Measurements from ENCODE around the gene MFAP3.
"Not testable (repeated sequence)": the region's sequence is repeated elsewhere in the genome, so short reads cannot be mapped to it uniquely, and the experiment has no call there.

MFAP3 gene

GRCh38 chr5:154038707-154039457, at the start of gene MFAP3, which contains the start of gene FAM114A2:
Gene MFAP3, plus strand, starts transcription at chr5:154038967. Its CDS starts 10,756 bp downstream, at chr5:154049723.
Gene FAM114A2, minus strand, starts transcription at chr5:154038910. Its CDS starts 3,957 bp downstream, at chr5:154034953.
- H3K4me1 Mint-ChIP-seq (ENCODE audit: low read depth): peaks cover 31% of the 10 kb centered on the region
- peak within 1 kb of the TSS; percentile 85 for H3K27ac Mint-ChIP-seq
- H3K36me3 Mint-ChIP-seq (ENCODE audit: low read depth): peaks cover 9% of the 10 kb centered on the region
- H3K4me3 Mint-ChIP-seq: peak within 1 kb of the TSS; percentile 94
- no peaks in the 10 kb centered on the region for H3K9me3 Mint-ChIP-seq
- no peaks in the 10 kb centered on the region for H3K27me3 Mint-ChIP-seq (ENCODE audit: low read depth)

- no peaks in the 10 kb centered on the region for H3K27me3 Mint-ChIP-seq (ENCODE audit: low read depth)
- H3K4me3 Mint-ChIP-seq: no peak overlapping the region
- no peaks in the 10 kb centered on the region for H3K9me3 Mint-ChIP-seq
- no peak overlapping the region for H3K27ac Mint-ChIP-seq
- no peaks in the 10 kb centered on the region for H3K4me1 Mint-ChIP-seq (ENCODE audit: low read depth)
- peaks cover 8% of the 10 kb centered on the region for H3K36me3 Mint-ChIP-seq (ENCODE audit: low read depth)
Observed at GRCh38 chr5:153991168-153991567, 47.6 kb upstream of the MFAP3 start.

- no peaks in the 10 kb centered on the region for H3K4me1 Mint-ChIP-seq (ENCODE audit: low read depth)
- H3K4me3 Mint-ChIP-seq: no peak overlapping the region
- no peaks in the 10 kb centered on the region for H3K9me3 Mint-ChIP-seq
- no peaks in the 10 kb centered on the region for H3K27me3 Mint-ChIP-seq (ENCODE audit: low read depth)
- peaks cover 24% of the 10 kb centered on the region for H3K36me3 Mint-ChIP-seq (ENCODE audit: low read depth)
- no peak overlapping the region for H3K27ac Mint-ChIP-seq
Observed at GRCh38 chr5:153998010-153998409, 40.8 kb upstream of the MFAP3 start.

GRCh38 chr5:153998768-153999167, 40.0 kb upstream of the MFAP3 start:
- no peak overlapping the region for H3K4me3 Mint-ChIP-seq
- no peaks in the 10 kb centered on the region for H3K9me3 Mint-ChIP-seq
- H3K27ac Mint-ChIP-seq: no peak overlapping the region
- H3K4me1 Mint-ChIP-seq (ENCODE audit: low read depth): no peaks in the 10 kb centered on the region
- H3K36me3 Mint-ChIP-seq (ENCODE audit: low read depth): peaks cover 24% of the 10 kb centered on the region
- no peaks in the 10 kb centered on the region for H3K27me3 Mint-ChIP-seq (ENCODE audit: low read depth)

GRCh38 chr5:153999995-154000394, 38.8 kb upstream of the MFAP3 start:
- Mint-ChIP-seq H3K4me3 (no peak overlapping the region), H3K4me1 (ENCODE audit: low read depth) (no peaks in the 10 kb centered on the region), H3K9me3 (no peaks in the 10 kb centered on the region), H3K27ac (no peak overlapping the region), H3K27me3 (ENCODE audit: low read depth) (no peaks in the 10 kb centered on the region), H3K36me3 (ENCODE audit: low read depth) (peaks cover 21% of the 10 kb centered on the region)

GRCh38 chr5:154000703-154001102, 38.1 kb upstream of the MFAP3 start:
- no peaks in the 10 kb centered on the region for H3K27me3 Mint-ChIP-seq (ENCODE audit: low read depth)
- H3K4me1 Mint-ChIP-seq (ENCODE audit: low read depth): no peaks in the 10 kb centered on the region
- H3K27ac Mint-ChIP-seq: no peak overlapping the region
- H3K36me3 Mint-ChIP-seq (ENCODE audit: low read depth): peaks cover 20% of the 10 kb centered on the region
- no peaks in the 10 kb centered on the region for H3K9me3 Mint-ChIP-seq
- no peak overlapping the region for H3K4me3 Mint-ChIP-seq

- H3K27me3 Mint-ChIP-seq (ENCODE audit: low read depth): no peaks in the 10 kb centered on the region
- peaks cover 13% of the 10 kb centered on the region for H3K36me3 Mint-ChIP-seq (ENCODE audit: low read depth)
- H3K4me1 Mint-ChIP-seq (ENCODE audit: low read depth): no peaks in the 10 kb centered on the region
- H3K27ac Mint-ChIP-seq: no peak overlapping the region
- H3K4me3 Mint-ChIP-seq: no peak overlapping the region
- H3K9me3 Mint-ChIP-seq: no peaks in the 10 kb centered on the region
Observed at GRCh38 chr5:154002093-154002492, 36.7 kb upstream of the MFAP3 start.

GRCh38 chr5:154002511-154003020, 36.2 kb upstream of the MFAP3 start:
- H3K27me3 Mint-ChIP-seq (ENCODE audit: low read depth): no peaks in the 10 kb centered on the region
- H3K9me3 Mint-ChIP-seq: no peaks in the 10 kb centered on the region
- H3K4me3 Mint-ChIP-seq: no peak overlapping the region
- H3K4me1 Mint-ChIP-seq (ENCODE audit: low read depth): no peaks in the 10 kb centered on the region
- peaks cover 8% of the 10 kb centered on the region for H3K36me3 Mint-ChIP-seq (ENCODE audit: low read depth)
- no peak overlapping the region for H3K27ac Mint-ChIP-seq

GRCh38 chr5:154005648-154006047, 33.1 kb upstream of the MFAP3 start:
- H3K4me3 Mint-ChIP-seq: no peak overlapping the region
- peaks cover 2% of the 10 kb centered on the region for H3K36me3 Mint-ChIP-seq (ENCODE audit: low read depth)
- H3K27me3 Mint-ChIP-seq (ENCODE audit: low read depth): no peaks in the 10 kb centered on the region
- H3K9me3 Mint-ChIP-seq: no peaks in the 10 kb centered on the region
- no peak overlapping the region for H3K27ac Mint-ChIP-seq
- no peaks in the 10 kb centered on the region for H3K4me1 Mint-ChIP-seq (ENCODE audit: low read depth)

- Mint-ChIP-seq H3K4me3 (no peak overlapping the region), H3K27me3 (ENCODE audit: low read depth) (no peaks in the 10 kb centered on the region), H3K4me1 (ENCODE audit: low read depth) (no peaks in the 10 kb centered on the region), H3K27ac (no peak overlapping the region), H3K36me3 (ENCODE audit: low read depth) (peaks cover 12% of the 10 kb centered on the region), H3K9me3 (no peaks in the 10 kb centered on the region)
Observed at GRCh38 chr5:154010660-154011059, 28.1 kb upstream of the MFAP3 start.

GRCh38 chr5:154015071-154015693, 23.6 kb upstream of the MFAP3 start:
- Mint-ChIP-seq H3K36me3 (ENCODE audit: low read depth) (peaks cover 32% of the 10 kb centered on the region), H3K4me1 (ENCODE audit: low read depth) (peaks cover 3% of the 10 kb centered on the region), H3K27me3 (ENCODE audit: low read depth) (no peaks in the 10 kb centered on the region), H3K4me3 (no peak overlapping the region), H3K9me3 (no peaks in the 10 kb centered on the region), H3K27ac (no peak overlapping the region)

GRCh38 chr5:154018919-154019318, 19.8 kb upstream of the MFAP3 start:
- H3K27me3 Mint-ChIP-seq (ENCODE audit: low read depth); H3K9me3 Mint-ChIP-seq; H3K4me3 Mint-ChIP-seq; H3K27ac Mint-ChIP-seq; H3K4me1 Mint-ChIP-seq (ENCODE audit: low read depth): not testable (repeated sequence)
- peaks cover 46% of the 10 kb centered on the region for H3K36me3 Mint-ChIP-seq (ENCODE audit: low read depth)

GRCh38 chr5:154025951-154026350, 12.8 kb upstream of the MFAP3 start:
- no peak overlapping the region for H3K4me3 Mint-ChIP-seq
- no peak overlapping the region for H3K27ac Mint-ChIP-seq
- H3K27me3 Mint-ChIP-seq (ENCODE audit: low read depth): no peaks in the 10 kb centered on the region
- H3K9me3 Mint-ChIP-seq: no peaks in the 10 kb centered on the region
- H3K36me3 Mint-ChIP-seq (ENCODE audit: low read depth): peaks cover 22% of the 10 kb centered on the region
- no peaks in the 10 kb centered on the region for H3K4me1 Mint-ChIP-seq (ENCODE audit: low read depth)

- no peak overlapping the region for H3K4me3 Mint-ChIP-seq
- H3K4me1 Mint-ChIP-seq (ENCODE audit: low read depth): peaks cover 2% of the 10 kb centered on the region
- H3K27ac Mint-ChIP-seq: no peak overlapping the region
Observed at GRCh38 chr5:154031937-154032489, 6.8 kb upstream of the MFAP3 start.

GRCh38 chr5:154034944-154035343, 3.8 kb upstream of the MFAP3 start:
- Mint-ChIP-seq H3K9me3 (no peaks in the 10 kb centered on the region), H3K4me3 (no peak overlapping the region), H3K4me1 (ENCODE audit: low read depth) (peaks cover 18% of the 10 kb centered on the region), H3K27ac (no peak overlapping the region), H3K27me3 (ENCODE audit: low read depth) (no peaks in the 10 kb centered on the region), H3K36me3 (ENCODE audit: low read depth) (peaks cover 9% of the 10 kb centered on the region)

More at GRCh38 chr5:154031937-154032489, 6.8 kb upstream of the MFAP3 start:
- no peaks in the 10 kb centered on the region for H3K9me3 Mint-ChIP-seq
- H3K36me3 Mint-ChIP-seq (ENCODE audit: low read depth): peaks cover 12% of the 10 kb centered on the region
- no peaks in the 10 kb centered on the region for H3K27me3 Mint-ChIP-seq (ENCODE audit: low read depth)

All from T-helper 1 cell treated with Interleukin-12 subunit alpha and Interleukin-12 subunit beta and Interleukin-4 antibody, amounts not matched to agents 30 μg/mL and 1 μg/mL, for 36 hours (primary cell).